Fibroblast of skin of abdomen (primary cell): ENCODE data around the gene CENATAC.
"Not testable (repeated sequence)": the region's sequence is repeated elsewhere in the genome, so short reads cannot be mapped to it uniquely, and the experiment has no call there.

Experiments used
- DNase-seq: peaks from one replicate; pipeline ENCODE4 v3.0.0-alpha.2; 2013

CENATAC gene

GRCh38 chr11:118996926-118997626 lies 862 bp upstream of the CENATAC start:
- peak; percentile 39 for DNase-seq

- no peak for DNase-seq
Observed at GRCh38 chr11:118998388-118998717, 415 bp downstream of the CENATAC start.

GRCh38 chr11:118998822-118999221 lies 884 bp downstream of the CENATAC start:
- DNase-seq = peak; percentile 62

GRCh38 chr11:119000906-119001305 lies 3.0 kb downstream of the CENATAC start:
- peak; percentile 62 for DNase-seq

DNA sequence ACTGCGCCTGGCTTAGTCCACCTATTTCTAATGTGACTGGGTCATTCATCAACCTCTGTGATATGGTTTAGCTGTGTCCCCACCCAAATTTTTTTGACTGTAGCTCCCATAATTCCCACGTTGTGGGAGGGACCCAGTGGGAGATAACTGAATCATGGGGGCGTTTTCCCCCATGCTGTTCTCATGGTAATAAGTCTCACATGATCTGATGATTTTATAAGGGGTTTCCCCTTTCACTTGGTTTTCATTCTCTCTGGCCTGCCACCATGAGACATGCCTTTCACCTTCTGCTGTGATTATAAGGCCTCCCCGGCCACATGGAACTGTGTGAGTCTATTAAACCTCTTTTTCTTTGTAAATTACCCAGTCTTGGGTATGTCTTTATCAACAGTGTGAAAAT lies 8.7 kb downstream of the CENATAC start:
- DNase-seq = no peak

GRCh38 chr11:119011476-119012053 lies 13.6 kb downstream of the CENATAC start:
- no peak for DNase-seq

GRCh38 chr11:119012629-119013170 lies 14.8 kb downstream of the CENATAC start:
- DNase-seq = no peak

DNA sequence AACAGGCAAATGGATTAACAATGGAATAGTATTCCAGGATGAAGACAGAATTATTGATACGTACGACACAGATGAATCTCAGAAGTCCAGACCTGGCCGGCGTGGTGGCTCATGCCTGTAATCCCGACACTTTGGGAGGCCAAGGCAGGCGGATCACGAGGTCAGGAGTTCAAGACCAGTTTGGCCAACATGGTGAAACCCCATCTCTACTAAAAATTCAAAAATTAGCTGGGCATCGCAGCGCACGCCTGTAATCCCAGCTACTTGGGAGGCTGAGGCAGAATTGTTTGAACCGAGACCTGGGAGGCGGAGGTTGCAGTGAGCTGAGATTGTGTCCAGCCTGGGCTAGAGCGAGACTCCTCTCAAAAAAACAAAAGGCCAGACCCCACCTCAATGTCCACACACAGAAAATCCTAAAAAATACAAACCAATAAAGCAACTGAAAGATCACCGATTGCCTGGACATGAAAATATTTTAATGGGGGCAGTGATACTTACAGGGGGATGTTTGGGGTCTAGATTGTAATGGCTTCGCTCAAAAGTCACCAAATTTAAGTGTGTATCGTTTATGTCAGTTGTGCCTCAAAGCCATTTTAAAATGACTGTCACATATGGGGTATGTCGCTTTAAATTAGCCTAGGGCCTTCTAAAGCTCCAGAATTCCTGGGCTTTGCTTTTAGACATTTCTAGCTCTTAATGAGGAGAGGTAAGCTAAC lies 16.4 kb downstream of the CENATAC start:
- no peak for DNase-seq

DNA sequence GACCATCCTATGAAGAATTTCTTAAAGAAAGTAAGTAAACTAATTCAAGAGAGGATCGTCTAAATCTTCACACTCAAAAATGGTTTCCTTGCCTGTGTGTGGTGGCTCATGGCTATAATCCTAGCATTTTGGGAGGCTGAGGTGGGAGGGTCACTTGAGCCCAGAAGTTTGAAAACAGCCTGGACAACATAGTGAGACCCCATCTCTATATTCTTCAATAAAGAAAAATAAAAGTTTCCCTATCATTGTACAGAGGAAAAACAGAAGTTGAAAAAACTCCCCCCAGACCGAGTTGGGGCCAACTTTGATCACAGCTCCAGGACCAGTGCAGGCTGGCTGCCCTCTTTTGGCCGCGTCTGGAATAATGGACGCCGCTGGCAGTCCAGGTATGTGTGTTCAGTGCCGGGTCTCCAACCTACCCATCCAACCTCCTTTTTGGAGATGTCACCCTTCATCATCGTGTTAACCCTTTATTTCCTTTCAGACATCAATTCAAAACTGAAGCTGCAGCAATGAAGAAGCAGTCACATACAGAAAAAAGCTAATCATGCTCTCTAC lies 17.2 kb downstream of the CENATAC start:
- DNase-seq = no peak

DNA sequence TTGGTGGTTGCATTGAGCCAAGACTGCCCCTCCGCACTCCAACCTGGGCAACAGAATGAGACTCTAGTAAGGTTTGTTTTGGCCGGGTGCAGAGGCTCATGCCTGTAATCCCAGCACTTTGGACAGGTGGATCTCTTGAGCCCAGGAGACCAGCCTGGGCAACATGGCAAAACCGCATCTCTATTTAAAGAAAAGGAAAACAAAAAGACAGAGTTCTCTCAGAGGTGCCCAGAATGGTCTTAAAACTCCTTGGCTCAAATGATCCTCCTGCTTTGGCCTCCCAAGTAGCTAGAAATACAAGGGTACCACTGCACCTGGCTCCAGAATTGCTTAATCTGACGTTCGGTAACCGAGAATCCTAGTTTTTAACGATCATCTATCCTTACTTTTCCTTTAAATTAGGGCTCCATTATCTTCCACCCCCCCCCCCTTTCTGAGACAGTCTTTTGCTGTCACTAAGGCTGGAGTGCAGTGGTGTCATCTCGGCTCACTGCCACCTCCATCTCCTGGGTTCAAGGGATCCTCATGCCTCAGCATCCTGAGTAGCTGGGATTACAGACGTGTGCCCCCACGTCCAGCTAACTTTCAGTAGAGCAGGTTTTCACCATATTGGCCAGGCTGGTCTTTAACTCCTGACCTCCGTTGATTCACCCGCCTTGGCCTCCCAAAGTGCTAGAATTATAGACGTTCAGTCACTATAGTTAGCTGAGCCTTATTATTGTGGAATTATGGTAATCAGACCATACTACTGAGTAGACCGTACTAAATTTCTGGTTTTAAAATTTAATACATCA lies 18.5 kb downstream of the CENATAC start:
- no peak for DNase-seq

DNA sequence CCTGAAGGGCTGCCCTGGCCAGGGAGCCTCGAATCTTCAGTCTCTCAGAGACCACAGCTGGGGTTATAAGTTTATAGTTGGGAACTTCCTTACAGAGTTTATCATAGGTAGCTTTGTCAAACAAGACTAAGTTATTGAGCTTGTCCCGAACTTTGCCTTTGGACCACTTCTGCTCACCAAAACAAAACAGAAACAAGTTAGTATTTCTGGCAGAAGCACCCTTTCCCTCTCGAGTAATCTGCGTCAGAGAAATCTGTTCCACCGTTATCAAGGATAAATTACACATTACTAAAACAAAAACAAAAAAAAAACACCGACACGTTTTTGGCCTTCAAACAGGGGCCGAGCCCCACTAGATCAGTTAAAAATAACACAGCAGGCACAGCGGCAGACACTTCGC lies 19.4 kb downstream of the CENATAC start:
- not testable (repeated sequence) for DNase-seq

DNA sequence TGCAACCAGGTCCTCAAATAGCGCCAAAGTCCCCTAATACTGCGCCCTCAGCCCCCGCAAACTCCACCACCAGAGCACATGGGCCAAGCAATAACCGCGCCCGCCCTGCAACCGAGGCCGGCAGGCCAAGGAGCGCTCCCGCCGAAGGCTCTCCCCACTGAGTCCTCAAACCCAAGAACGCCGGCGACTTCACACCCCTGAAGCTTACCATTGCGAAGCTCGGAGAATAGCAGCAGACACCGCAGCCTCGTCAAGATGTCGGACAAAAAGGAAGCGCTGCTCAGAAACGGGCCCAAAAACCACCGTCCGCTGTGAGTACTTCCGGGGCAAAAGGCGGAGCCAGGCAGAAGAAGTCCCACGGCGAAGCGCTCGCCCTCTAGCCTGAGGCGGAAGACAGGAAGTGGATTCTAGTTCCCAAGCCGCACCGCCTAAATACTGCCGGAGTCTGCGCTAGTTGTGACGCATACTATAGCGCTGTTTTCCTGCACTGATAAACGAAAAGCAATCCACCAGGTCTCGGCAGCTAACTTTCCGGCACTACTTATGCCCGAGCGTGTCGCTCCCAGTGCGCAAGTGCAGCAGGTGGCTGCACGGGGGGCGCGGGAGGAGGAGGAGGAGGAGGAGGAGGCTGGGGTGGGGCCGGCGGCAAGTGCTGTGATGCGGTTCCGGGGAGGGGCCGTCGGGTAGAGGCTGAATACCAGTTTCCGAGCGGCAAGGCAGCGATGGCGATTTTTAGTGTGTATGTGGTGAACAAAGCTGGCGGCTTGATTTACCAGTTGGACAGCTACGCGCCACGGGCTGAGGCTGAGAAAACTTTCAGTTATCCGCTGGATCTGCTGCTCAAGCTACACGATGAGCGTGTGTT lies 20.4 kb downstream of the CENATAC start, which contains the start of the genes RPS25 and TRAPPC4:
Gene RPS25, minus strand, starts transcription at position 270 of the 865 bp plus-strand sequence. Its CDS starts 59 bp downstream, at position 211.
Gene TRAPPC4, plus strand, starts transcription at position 693 of the 865 bp plus-strand sequence. Its CDS starts 30 bp downstream, at position 723.
- peak; percentile 96 for DNase-seq

DNA sequence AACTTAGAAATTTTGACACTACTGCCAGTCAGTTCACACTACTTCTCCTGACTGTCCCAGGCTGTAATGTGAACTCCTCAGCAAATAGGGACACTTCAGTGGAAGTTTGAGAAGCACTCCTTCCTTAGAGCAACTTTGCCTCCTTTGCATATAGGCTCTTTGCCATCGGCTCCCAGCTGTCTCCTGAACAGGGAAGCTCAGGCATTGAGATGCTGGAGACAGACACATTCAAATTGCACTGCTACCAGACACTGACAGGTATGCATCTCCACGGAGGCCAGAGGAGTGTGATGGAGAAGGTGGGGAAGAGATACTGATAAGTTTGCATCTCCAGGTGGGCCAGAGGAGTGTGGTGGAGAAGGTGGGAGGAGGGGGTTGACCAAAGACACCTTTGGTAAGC lies 22.1 kb downstream of the CENATAC start:
- DNase-seq = no peak

- DNase-seq = no peak
Observed at GRCh38 chr11:119021631-119022030, 23.7 kb downstream of the CENATAC start.

GRCh38 chr11:119023741-119024140 lies 25.8 kb downstream of the CENATAC start:
- no peak for DNase-seq

- no peak for DNase-seq
Observed at GRCh38 chr11:119024430-119025098, 26.6 kb downstream of the CENATAC start.

DNA sequence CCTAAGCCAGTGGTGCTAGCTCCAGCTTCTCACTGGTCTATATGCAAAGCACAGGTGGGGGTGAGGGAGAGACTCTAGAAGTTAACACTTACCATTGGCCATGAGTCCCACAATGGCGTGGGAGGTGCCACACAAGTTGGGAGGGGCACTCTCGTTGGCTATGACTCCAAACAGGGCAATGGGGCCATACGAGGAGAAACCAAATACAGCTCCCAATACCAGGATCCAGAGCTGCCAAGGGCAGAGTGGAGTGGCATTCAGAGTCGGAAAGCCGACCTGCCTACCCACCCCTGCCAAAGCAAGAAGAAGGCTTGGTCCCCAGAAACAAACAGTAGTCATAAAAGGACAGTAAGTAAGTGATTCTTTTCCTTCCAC lies 27.1 kb downstream of the CENATAC start:
- DNase-seq = no peak

GRCh38 chr11:119025541-119025940 lies 27.6 kb downstream of the CENATAC start:
- DNase-seq = no peak

- DNase-seq = no peak
Observed at GRCh38 chr11:119025978-119026766, 28.2 kb downstream of the CENATAC start.

- no peak for DNase-seq
Observed at GRCh38 chr11:119026970-119027369, 29.0 kb downstream of the CENATAC start.
